Measurements from ENCODE around the gene TAF1D. TPM values are rescaled to one million over a fixed set of nuclear protein-coding genes. Genes with fewer than 3 reads are reported as not detected.

Gene TAF1D
- total and polyA plus RNA-seq, 10 of the 15 experiments (the other 5 are each of a cell fraction or from before 2014, with no cell fraction given): 101 to 314 (median 199) TPM

GRCh38 chr11:93772123-93772522 is 30.8 kb upstream of the TAF1D start (continued):
- TF ChIP-seq PRDM15 (CRISPR knock-in tag; IDR thresholded peaks at IDR 0.05) (no peak), ZBTB4 (CRISPR knock-in tag; IDR thresholded peaks at IDR 0.05) (no peak), MEF2A (IDR thresholded peaks at IDR 0.05; ENCODE audit: insufficient read depth, low read depth, low read length) (no peak), POLR2AphosphoS2 (IDR thresholded peaks at IDR 0.05; ENCODE audit: low read depth, low read length) (no peak), IKZF2 (IDR thresholded peaks at IDR 0.05) (no peak), IRF5 (IDR thresholded peaks at IDR 0.05; ENCODE audit: borderline replicate concordance) (no peak), JUNB (IDR thresholded peaks at IDR 0.05) (no peak), ZBTB11 (CRISPR knock-in tag; IDR thresholded peaks at IDR 0.05) (no peak), E2F8 (IDR thresholded peaks at IDR 0.05; ENCODE audit: low read depth, partially characterized antibody) (no peak), ESRRA (IDR thresholded peaks at IDR 0.05; ENCODE audit: low read length) (no peak), TCF7 (IDR thresholded peaks at IDR 0.05; ENCODE audit: borderline replicate concordance) (no peak), LARP7 (IDR thresholded peaks at IDR 0.05) (no peak)

Data from GM12878 (cell line).